MM.1S (cell line): ENCODE results near the gene C16orf82.
A peak's percentile ranks its signal among the peaks of the same experiment; 100 is the strongest.

Experiments
- DNase-seq: peaks from one replicate; pipeline ENCODE4 v3.0.0-alpha.2; 2015
- H2AFZ ChIP-seq: fragments of 300-600 bp; sonication (generic); 2 replicates; pipeline ENCODE4 v1.6.0; 2016; ENCODE audit warnings: antibody characterized with exemption, low read length
- H3F3A ChIP-seq: fragments of 300-600 bp; sonication (generic); 2 replicates; pipeline ENCODE4 v1.6.1; 2016; ENCODE audit warnings: mild to moderate bottlenecking, antibody characterized with exemption, low read length, moderate library complexity, mixed read lengths; ENCODE audit not compliant: insufficient read depth
- H3K27ac ChIP-seq: fragments of 300-600 bp; sonication (generic); 2 replicates; pipeline ENCODE4 v1.5.1; 2016; ENCODE audit warnings: mild to moderate bottlenecking, low read length
- H3K27me3 ChIP-seq: fragments of 300-600 bp; sonication (generic); replicated peaks from 2 replicates; pipeline ENCODE4 v1.6.0; 2016; ENCODE audit warnings: low read length; ENCODE audit not compliant: insufficient read depth
- H3K36me3 ChIP-seq: fragments of 300-600 bp; sonication (generic); replicated peaks from 2 replicates; pipeline ENCODE4 v1.6.1; 2016; ENCODE audit warnings: mild to moderate bottlenecking, low read length, mixed read lengths; ENCODE audit not compliant: insufficient read depth
- H3K4me1 ChIP-seq: fragments of 300-600 bp; sonication (generic); 2 replicates; pipeline ENCODE4 v1.6.1; 2016; ENCODE audit warnings: low read length, mixed read lengths
- H3K4me2 ChIP-seq: fragments of 300-600 bp; sonication (generic); 2 replicates; pipeline ENCODE4 v1.6.0; 2016; ENCODE audit warnings: low read depth, low read length
- H3K4me3 ChIP-seq: fragments of 300-600 bp; sonication (generic); 2 replicates; pipeline ENCODE4 v1.5.1; 2016; ENCODE audit warnings: low read length, mixed read lengths
- H3K79me2 ChIP-seq: fragments of 300-600 bp; sonication (generic); 2 replicates; pipeline ENCODE4 v1.6.1; 2016; ENCODE audit warnings: mixed run types, low read length, mixed read lengths
- H3K9ac ChIP-seq: fragments of 300-600 bp; sonication (generic); 2 replicates; pipeline ENCODE4 v1.6.1; 2016; ENCODE audit warnings: low read length, mixed read lengths
- H3K9me2 ChIP-seq: fragments of 300-600 bp; sonication (generic); replicated peaks from 2 replicates; pipeline ENCODE4 v1.6.1; 2016; ENCODE audit warnings: mild to moderate bottlenecking, low read length, mixed read lengths; ENCODE audit not compliant: insufficient read depth
- H3K9me3 ChIP-seq: fragments of 300-600 bp; sonication (generic); replicated peaks from 2 replicates; pipeline ENCODE4 v1.6.1; 2016; ENCODE audit warnings: mild to moderate bottlenecking, low read length, mixed read lengths; ENCODE audit not compliant: insufficient read depth
- H4K20me1 ChIP-seq: fragments of 300-600 bp; sonication (generic); 2 replicates; pipeline ENCODE4 v1.6.1; 2016; ENCODE audit warnings: mild to moderate bottlenecking, low read length, moderate library complexity, mixed read lengths; ENCODE audit not compliant: insufficient read depth
- CTCF ChIP-seq: fragments of 300-600 bp; sonication (generic); IDR thresholded peaks from 2 replicates; pipeline ENCODE4 v1.5.1; 2016; ENCODE audit warnings: antibody characterized with exemption, low read length, mixed read lengths
- EZH2 ChIP-seq: fragments of 300-600 bp; sonication (generic); optimal IDR thresholded peaks from 2 replicates; pipeline ENCODE3; 2017; ENCODE audit warnings: low read depth, mild to moderate bottlenecking, antibody characterized with exemption, low read length, mixed read lengths
- EZH2phosphoT487 ChIP-seq: fragments of 300-600 bp; sonication (generic); IDR thresholded peaks from 2 replicates; pipeline ENCODE4 v1.6.1; 2018; ENCODE audit warnings: antibody characterized with exemption, low read length

C16orf82 gene

GRCh38 chr16:27109666-27110523, 43.2 kb downstream of the C16orf82 start:
- Histone ChIP-seq H3K9me2 (no peaks in the 10 kb centered on the region), H2AFZ (0 out of 2 replicates have a peak overlapping the region, but pooled peaks have one; percentile 61), H3F3A (no peaks in the 10 kb centered on the region), H3K36me3 (no peaks in the 10 kb centered on the region), H3K27ac (no peak overlapping the region), H3K79me2 (no peaks in the 10 kb centered on the region), H3K9me3 (no peaks in the 10 kb centered on the region), H3K4me2 (peak overlapping the region; percentile 62; the same call in 1 of the 2 replicates), H3K27me3 (no peaks in the 10 kb centered on the region), H4K20me1 (no peaks in the 10 kb centered on the region), H3K4me1 (no peaks in the 10 kb centered on the region), H3K9ac (no peak overlapping the region), H3K4me3 (peak overlapping the region; percentile 27; the same call in 1 of the 2 replicates)
- DNase-seq = peak; percentile 59
- TF ChIP-seq EZH2phosphoT487 (no peak), CTCF (peak; percentile 63)

- Histone ChIP-seq H3K4me2 (no peak overlapping the region), H3K4me3 (no peak overlapping the region), H4K20me1 (no peaks in the 10 kb centered on the region), H3K27me3 (no peaks in the 10 kb centered on the region), H3K4me1 (no peaks in the 10 kb centered on the region), H3K27ac (no peak overlapping the region), H3K36me3 (no peaks in the 10 kb centered on the region), H3K9me2 (no peaks in the 10 kb centered on the region), H3K9ac (no peak overlapping the region), H3K79me2 (no peaks in the 10 kb centered on the region), H3K9me3 (no peaks in the 10 kb centered on the region), H3F3A (no peaks in the 10 kb centered on the region), H2AFZ (no peak overlapping the region)
- no peak for TF ChIP-seq EZH2
- TF ChIP-seq EZH2phosphoT487 = no peak
- no peak for TF ChIP-seq CTCF
- no peak for DNase-seq
These were observed 43.8 kb downstream of the C16orf82 start for GRCh38 chr16:27110524-27110896.

DNA sequence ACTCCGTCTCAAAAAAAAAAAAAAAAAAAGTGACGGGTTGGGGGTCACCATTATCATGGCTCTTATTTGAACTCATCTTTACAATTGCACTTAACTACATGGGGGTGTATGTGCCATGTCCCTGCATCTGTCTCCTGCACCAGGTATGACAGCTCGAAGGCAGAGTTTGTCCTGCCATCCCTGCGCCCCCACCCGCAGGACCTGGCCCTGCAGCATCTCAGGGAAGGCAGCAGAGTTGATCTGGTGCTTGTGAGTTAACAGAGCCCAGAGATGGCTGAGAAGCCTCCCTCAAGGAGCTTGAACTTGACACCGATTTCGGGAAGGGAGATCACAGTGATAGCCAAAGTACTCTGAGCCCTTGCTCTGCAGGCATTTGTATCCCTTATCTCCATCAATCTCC, 44.8 kb downstream of the C16orf82 start:
- Histone ChIP-seq H3K4me2 (no peak overlapping the region), H4K20me1 (no peaks in the 10 kb centered on the region), H3K9me2 (no peaks in the 10 kb centered on the region), H3K4me3 (no peak overlapping the region), H3K9me3 (no peaks in the 10 kb centered on the region), H3K36me3 (no peaks in the 10 kb centered on the region), H3F3A (no peaks in the 10 kb centered on the region), H3K9ac (no peak overlapping the region), H2AFZ (no peak overlapping the region), H3K4me1 (no peaks in the 10 kb centered on the region), H3K27me3 (no peaks in the 10 kb centered on the region), H3K27ac (no peak overlapping the region), H3K79me2 (no peaks in the 10 kb centered on the region)
- TF ChIP-seq EZH2phosphoT487 = no peak
- no peak for TF ChIP-seq EZH2
- no peak for TF ChIP-seq CTCF
- no peak for DNase-seq
